Uterus (tissue), 2 donors: Measurements from ENCODE around the gene TMEM181.

Experiments used
- POLR2A ChIP-seq, 2 donors: fragments of 450-650 bp; IDR thresholded peaks; one replicate each; pipeline ENCODE4 v1.6.1; 2016; ENCODE audit warnings: antibody characterized with exemption in 2 of 2, mild to moderate bottlenecking in 1 of 2, moderate library complexity in 1 of 2
- TF ChIP-seq, protein P1 (sequence below), 4 experiments: fragments of 200-600 bp in 2 of 4; fragments of 450-650 bp in 2 of 4; sonication (generic) in 2 of 4; IDR thresholded peaks; one replicate each; pipeline ENCODE4 v1.5.1; 2016 to 2019; ENCODE audit warnings: antibody characterized with exemption in 4 of 4, mild to moderate bottlenecking in 2 of 4, moderate library complexity in 1 of 4

DNA sequence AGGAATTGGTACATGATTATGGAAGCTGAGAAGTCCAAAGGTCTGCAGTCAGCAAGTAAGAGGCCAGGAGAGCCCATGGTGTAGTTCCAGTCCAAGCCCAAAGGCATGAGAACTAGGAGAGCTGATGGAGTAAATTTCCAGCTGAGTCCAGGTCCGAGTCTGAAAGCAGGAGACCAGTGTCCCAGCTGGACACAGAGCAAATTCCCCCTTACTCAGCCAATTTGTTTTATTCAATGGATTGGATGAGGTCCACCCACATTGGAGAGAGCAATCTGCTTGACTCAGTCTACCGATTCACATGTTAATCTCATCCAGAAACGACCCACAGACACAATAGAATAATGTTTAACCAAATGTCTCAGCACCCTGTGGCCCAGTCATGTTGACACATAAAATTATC is 14.9 kb downstream of the TMEM181 start:
- no peak for TF ChIP-seq POLR2A (IDR thresholded peaks at IDR 0.05)
- TF ChIP-seq, protein P1, sequence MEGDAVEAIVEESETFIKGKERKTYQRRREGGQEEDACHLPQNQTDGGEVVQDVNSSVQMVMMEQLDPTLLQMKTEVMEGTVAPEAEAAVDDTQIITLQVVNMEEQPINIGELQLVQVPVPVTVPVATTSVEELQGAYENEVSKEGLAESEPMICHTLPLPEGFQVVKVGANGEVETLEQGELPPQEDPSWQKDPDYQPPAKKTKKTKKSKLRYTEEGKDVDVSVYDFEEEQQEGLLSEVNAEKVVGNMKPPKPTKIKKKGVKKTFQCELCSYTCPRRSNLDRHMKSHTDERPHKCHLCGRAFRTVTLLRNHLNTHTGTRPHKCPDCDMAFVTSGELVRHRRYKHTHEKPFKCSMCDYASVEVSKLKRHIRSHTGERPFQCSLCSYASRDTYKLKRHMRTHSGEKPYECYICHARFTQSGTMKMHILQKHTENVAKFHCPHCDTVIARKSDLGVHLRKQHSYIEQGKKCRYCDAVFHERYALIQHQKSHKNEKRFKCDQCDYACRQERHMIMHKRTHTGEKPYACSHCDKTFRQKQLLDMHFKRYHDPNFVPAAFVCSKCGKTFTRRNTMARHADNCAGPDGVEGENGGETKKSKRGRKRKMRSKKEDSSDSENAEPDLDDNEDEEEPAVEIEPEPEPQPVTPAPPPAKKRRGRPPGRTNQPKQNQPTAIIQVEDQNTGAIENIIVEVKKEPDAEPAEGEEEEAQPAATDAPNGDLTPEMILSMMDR (IDR thresholded peaks at IDR 0.05) = no peak
